Ishikawa (cell line): ENCODE results near the gene GAPVD1.

Source experiments
- CEBPB ChIP-seq: IDR thresholded peaks from 2 replicates; pipeline ENCODE4 v1.6.1; 2012
- CREB1 ChIP-seq: IDR thresholded peaks from 2 replicates; pipeline ENCODE4 v1.6.1; 2012; ENCODE audit warnings: low read depth
- EGR1 ChIP-seq: IDR thresholded peaks from 2 replicates; pipeline ENCODE4 v1.6.1; 2012
- EP300 ChIP-seq: IDR thresholded peaks from 2 replicates; pipeline ENCODE4 v1.6.1; 2012; ENCODE audit warnings: borderline replicate concordance
- FOXM1 ChIP-seq: IDR thresholded peaks from 2 replicates; pipeline ENCODE4 v1.6.1; 2012; ENCODE audit warnings: low read depth, borderline replicate concordance
- MAX ChIP-seq: IDR thresholded peaks from 2 replicates; pipeline ENCODE4 v1.6.1; 2012
- NFIC ChIP-seq: IDR thresholded peaks from 2 replicates; pipeline ENCODE4 v1.6.1; 2012
- RAD21 ChIP-seq: IDR thresholded peaks from 2 replicates; pipeline ENCODE4 v1.6.1; 2012; ENCODE audit warnings: low read depth
- REST ChIP-seq: IDR thresholded peaks from 2 replicates; pipeline ENCODE4 v1.6.1; 2012; ENCODE audit warnings: low read depth, mild to moderate bottlenecking
- TAF1 ChIP-seq: IDR thresholded peaks from 2 replicates; pipeline ENCODE4 v1.6.1; 2012; ENCODE audit warnings: low read depth, mild to moderate bottlenecking
- TCF12 ChIP-seq: IDR thresholded peaks from 2 replicates; pipeline ENCODE4 v1.6.1; 2012; ENCODE audit warnings: low read depth
- TEAD4 ChIP-seq: IDR thresholded peaks from 2 replicates; pipeline ENCODE4 v1.6.1; 2012
- USF1 ChIP-seq: IDR thresholded peaks from 2 replicates; pipeline ENCODE4 v1.6.1; 2012
- YY1 ChIP-seq: IDR thresholded peaks from 2 replicates; pipeline ENCODE4 v1.6.1; 2012; ENCODE audit warnings: low read depth
- ZBTB7A ChIP-seq: IDR thresholded peaks from 2 replicates; pipeline ENCODE4 v1.6.1; 2012; ENCODE audit warnings: low read depth

GAPVD1 gene

GRCh38 chr9:125261501-125262293 lies at the start of gene GAPVD1:
Gene GAPVD1, plus strand, starts transcription at chr9:125261826. Its CDS starts 37,096 bp downstream, at chr9:125298922.
- TF ChIP-seq TEAD4 (peak; percentile 5; the same call in 1 of the 2 replicates), USF1 (peak; percentile 79), EGR1 (peak; percentile 18), CEBPB (no peak), REST (no peak), EP300 (no peak), YY1 (0 out of 2 replicates have a peak, but pooled peaks have one; percentile 25), CREB1 (no peak), MAX (peak; percentile 63; the same call in 1 of the 2 replicates), TCF12 (peak; percentile 36; the same call in 1 of the 2 replicates), ZBTB7A (no peak; the same call in 1 of the 2 replicates), NFIC (no peak), TAF1 (peak; percentile 60), FOXM1 (no peak), RAD21 (no peak)

- no peak for TF ChIP-seq EP300
Measured at GRCh38 chr9:125214186-125214585, 47.4 kb upstream of the GAPVD1 start.

- TF ChIP-seq FOXM1 (no peak), YY1 (no peak), EP300 (no peak), RAD21 (no peak), TCF12 (no peak), REST (no peak), MAX (no peak), CREB1 (no peak), TEAD4 (no peak), EGR1 (no peak), TAF1 (no peak), USF1 (no peak), ZBTB7A (no peak), CEBPB (no peak)
Measured at GRCh38 chr9:125218621-125219020, 43.0 kb upstream of the GAPVD1 start.

- no peak for TF ChIP-seq CREB1
- TF ChIP-seq TCF12 = no peak
- TF ChIP-seq FOXM1 = no peak
- no peak for TF ChIP-seq EP300
- TF ChIP-seq REST = no peak
- no peak for TF ChIP-seq TAF1
- no peak for TF ChIP-seq NFIC
- TF ChIP-seq ZBTB7A = no peak
- TF ChIP-seq EGR1 = no peak
- no peak for TF ChIP-seq USF1
- no peak for TF ChIP-seq MAX
- TF ChIP-seq CEBPB = no peak
- no peak for TF ChIP-seq TEAD4
- no peak for TF ChIP-seq RAD21
- TF ChIP-seq YY1 = no peak
Measured at GRCh38 chr9:125227761-125228160, 33.9 kb upstream of the GAPVD1 start.
